SK-N-SH treated with all-trans-retinoic acid at 6 μM for 48 hours (cell line): Measurements from ENCODE around the gene WWTR1.
A peak's percentile ranks its signal among the peaks of the same experiment; 100 is the strongest.

Experiments
- ATAC-seq: fragments of 200-7000 bp; cut with Tn5 transposase; 3 replicates; pipeline ENCODE4 v1.9.1; 2020; ENCODE audit warnings: mild to moderate bottlenecking, moderate library complexity
- ARNTL ChIP-seq: fragments of 450-650 bp; formaldehyde crosslinking; IDR thresholded peaks from 2 replicates; pipeline ENCODE4 v1.5.0; 2020; ENCODE audit warnings: low read depth, mild to moderate bottlenecking, moderate library complexity, borderline replicate concordance
- BACH2 ChIP-seq: fragments of 250-450 bp; sonication (Bioruptor Pico); IDR thresholded peaks from 2 replicates; pipeline ENCODE4 v1.9.0; 2021; ENCODE audit warnings: mild to moderate bottlenecking, borderline replicate concordance
- CSDC2 ChIP-seq: fragments of 250-450 bp; sonication (Bioruptor Pico); IDR thresholded peaks from 2 replicates; pipeline ENCODE4 v1.5.0; 2020; ENCODE audit warnings: mild to moderate bottlenecking, moderate library complexity
- ESRRG ChIP-seq: fragments of 250-450 bp; sonication (Bioruptor Pico); IDR thresholded peaks from 2 replicates; pipeline ENCODE4 v1.6.1; 2021; ENCODE audit warnings: mild to moderate bottlenecking
- GLIS3 ChIP-seq: fragments of 250-450 bp; sonication (Bioruptor Pico); IDR thresholded peaks from 2 replicates; pipeline ENCODE4 v1.5.0; 2020; ENCODE audit warnings: mild to moderate bottlenecking, moderate library complexity
- ISL1 ChIP-seq: fragments of 250-450 bp; sonication (Bioruptor Pico); IDR thresholded peaks from 2 replicates; pipeline ENCODE4 v2.1.2; 2022; ENCODE audit warnings: mild to moderate bottlenecking, moderate library complexity
- OSR1 ChIP-seq: fragments of 250-450 bp; sonication (Bioruptor Pico); IDR thresholded peaks from 2 replicates; pipeline ENCODE4 v1.8.0; 2022; ENCODE audit warnings: moderate library complexity, mild to moderate bottlenecking, inconsistent platforms
- PPARA ChIP-seq: fragments of 250-450 bp; sonication (Bioruptor Pico); IDR thresholded peaks from 2 replicates; pipeline ENCODE4 v1.5.0; 2020; ENCODE audit warnings: mild to moderate bottlenecking, borderline replicate concordance
- RARB ChIP-seq: fragments of 250-450 bp; sonication (Bioruptor Pico); IDR thresholded peaks from 2 replicates; pipeline ENCODE4 v1.8.0; 2021; ENCODE audit warnings: mild to moderate bottlenecking, moderate library complexity
- SNAI2 ChIP-seq: fragments of 250-450 bp; sonication (Bioruptor Pico); IDR thresholded peaks from 2 replicates; pipeline ENCODE4 v1.5.0; 2020; ENCODE audit warnings: mild to moderate bottlenecking, moderate library complexity
- TCF4 ChIP-seq: fragments of 250-450 bp; sonication (Bioruptor Pico); IDR thresholded peaks from 2 replicates; pipeline ENCODE4 v1.8.0; 2021; ENCODE audit warnings: mild to moderate bottlenecking, moderate library complexity, borderline replicate concordance
- TOX ChIP-seq: fragments of 250-450 bp; sonication (Bioruptor Pico); IDR thresholded peaks from 2 replicates; pipeline ENCODE4 v1.8.0; 2021; ENCODE audit warnings: mild to moderate bottlenecking, moderate library complexity, borderline replicate concordance
- ZC3H10 ChIP-seq: fragments of 250-450 bp; sonication (Bioruptor Pico); IDR thresholded peaks from 2 replicates; pipeline ENCODE4 v1.5.1; 2021; ENCODE audit warnings: mild to moderate bottlenecking, moderate library complexity
- ZFP3 ChIP-seq: fragments of 250-450 bp; sonication (Bioruptor Pico); IDR thresholded peaks from 2 replicates; pipeline ENCODE4 v1.5.0; 2020; ENCODE audit warnings: mild to moderate bottlenecking, moderate library complexity
- ZFP30 ChIP-seq: fragments of 450-650 bp; formaldehyde crosslinking; IDR thresholded peaks from 2 replicates; pipeline ENCODE4 v1.5.0; 2022; ENCODE audit warnings: mild to moderate bottlenecking, moderate library complexity
- ZNF565 ChIP-seq: fragments of 450-650 bp; formaldehyde crosslinking; conservative IDR thresholded peaks from 2 replicates; pipeline ENCODE4 v1.5.0; 2020; ENCODE audit warnings: low read depth, mild to moderate bottlenecking, moderate library complexity
- ZNF70 ChIP-seq: fragments of 450-650 bp; formaldehyde crosslinking; IDR thresholded peaks from 2 replicates; pipeline ENCODE4 v1.5.0; 2020; ENCODE audit warnings: mild to moderate bottlenecking, moderate library complexity
- ZNF8 ChIP-seq: fragments of 450-650 bp; formaldehyde crosslinking; IDR thresholded peaks from 2 replicates; pipeline ENCODE4 v1.5.0; 2020; ENCODE audit warnings: mild to moderate bottlenecking, moderate library complexity
- TF ChIP-seq, protein P1 (sequence below): fragments of 250-450 bp; sonication (Bioruptor Pico); IDR thresholded peaks from 2 replicates; pipeline ENCODE4 v1.5.1; 2021; ENCODE audit warnings: mild to moderate bottlenecking, moderate library complexity
- TF ChIP-seq, protein P2 (sequence below): fragments of 250-450 bp; sonication (Bioruptor Pico); IDR thresholded peaks from 2 replicates; pipeline ENCODE4 v1.8.0; 2020; ENCODE audit warnings: mild to moderate bottlenecking, moderate library complexity, borderline replicate concordance
- TF ChIP-seq, protein P3 (sequence below): fragments of 250-450 bp; sonication (Bioruptor Pico); IDR thresholded peaks from 2 replicates; pipeline ENCODE4 v1.8.0; 2021; ENCODE audit warnings: low read depth, mild to moderate bottlenecking, moderate library complexity, borderline replicate concordance
- TF ChIP-seq, protein P4 (sequence below): fragments of 250-450 bp; sonication (Bioruptor Pico); IDR thresholded peaks from 2 replicates; pipeline ENCODE4 v1.5.1; 2020; ENCODE audit warnings: low read depth, mild to moderate bottlenecking, moderate library complexity
- TF ChIP-seq, protein P5 (sequence below): fragments of 250-450 bp; sonication (Bioruptor Pico); IDR thresholded peaks from 2 replicates; pipeline ENCODE4 v1.5.0; 2020; ENCODE audit warnings: mild to moderate bottlenecking, moderate library complexity

Gene WWTR1

GRCh38 chr3:149487598-149488197 lies 170.1 kb downstream of the WWTR1 start:
- 0 out of 3 replicates have a peak, but pooled peaks have one; percentile 36 for ATAC-seq
- TF ChIP-seq ZC3H10 (CRISPR knock-in tag) = no peak
- no peak for TF ChIP-seq ZNF565
- no peak for TF ChIP-seq PPARA
- TF ChIP-seq, protein P1, sequence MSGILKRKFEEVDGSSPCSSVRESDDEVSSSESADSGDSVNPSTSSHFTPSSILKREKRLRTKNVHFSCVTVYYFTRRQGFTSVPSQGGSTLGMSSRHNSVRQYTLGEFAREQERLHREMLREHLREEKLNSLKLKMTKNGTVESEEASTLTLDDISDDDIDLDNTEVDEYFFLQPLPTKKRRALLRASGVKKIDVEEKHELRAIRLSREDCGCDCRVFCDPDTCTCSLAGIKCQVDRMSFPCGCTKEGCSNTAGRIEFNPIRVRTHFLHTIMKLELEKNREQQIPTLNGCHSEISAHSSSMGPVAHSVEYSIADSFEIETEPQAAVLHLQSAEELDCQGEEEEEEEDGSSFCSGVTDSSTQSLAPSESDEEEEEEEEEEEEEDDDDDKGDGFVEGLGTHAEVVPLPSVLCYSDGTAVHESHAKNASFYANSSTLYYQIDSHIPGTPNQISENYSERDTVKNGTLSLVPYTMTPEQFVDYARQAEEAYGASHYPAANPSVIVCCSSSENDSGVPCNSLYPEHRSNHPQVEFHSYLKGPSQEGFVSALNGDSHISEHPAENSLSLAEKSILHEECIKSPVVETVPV (CRISPR knock-in tag) = no peak
- no peak for TF ChIP-seq ZNF8 (CRISPR knock-in tag)
- no peak for TF ChIP-seq TOX (CRISPR knock-in tag)
- no peak for TF ChIP-seq BACH2
- TF ChIP-seq OSR1 (CRISPR knock-in tag) = no peak
- TF ChIP-seq ESRRG = no peak
- TF ChIP-seq ISL1 (CRISPR knock-in tag) = no peak
- no peak for TF ChIP-seq SNAI2 (CRISPR knock-in tag)
- no peak for TF ChIP-seq RARB (CRISPR knock-in tag)
- TF ChIP-seq ZNF70 (CRISPR knock-in tag) = no peak
- TF ChIP-seq TCF4 (CRISPR knock-in tag) = no peak
- no peak for TF ChIP-seq ZFP3 (CRISPR knock-in tag)
- TF ChIP-seq, protein P2, sequence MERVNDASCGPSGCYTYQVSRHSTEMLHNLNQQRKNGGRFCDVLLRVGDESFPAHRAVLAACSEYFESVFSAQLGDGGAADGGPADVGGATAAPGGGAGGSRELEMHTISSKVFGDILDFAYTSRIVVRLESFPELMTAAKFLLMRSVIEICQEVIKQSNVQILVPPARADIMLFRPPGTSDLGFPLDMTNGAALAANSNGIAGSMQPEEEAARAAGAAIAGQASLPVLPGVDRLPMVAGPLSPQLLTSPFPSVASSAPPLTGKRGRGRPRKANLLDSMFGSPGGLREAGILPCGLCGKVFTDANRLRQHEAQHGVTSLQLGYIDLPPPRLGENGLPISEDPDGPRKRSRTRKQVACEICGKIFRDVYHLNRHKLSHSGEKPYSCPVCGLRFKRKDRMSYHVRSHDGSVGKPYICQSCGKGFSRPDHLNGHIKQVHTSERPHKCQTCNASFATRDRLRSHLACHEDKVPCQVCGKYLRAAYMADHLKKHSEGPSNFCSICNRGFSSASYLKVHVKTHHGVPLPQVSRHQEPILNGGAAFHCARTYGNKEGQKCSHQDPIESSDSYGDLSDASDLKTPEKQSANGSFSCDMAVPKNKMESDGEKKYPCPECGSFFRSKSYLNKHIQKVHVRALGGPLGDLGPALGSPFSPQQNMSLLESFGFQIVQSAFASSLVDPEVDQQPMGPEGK = no peak
- no peak for TF ChIP-seq GLIS3 (CRISPR knock-in tag)
- TF ChIP-seq CSDC2 (CRISPR knock-in tag) = no peak

DNA sequence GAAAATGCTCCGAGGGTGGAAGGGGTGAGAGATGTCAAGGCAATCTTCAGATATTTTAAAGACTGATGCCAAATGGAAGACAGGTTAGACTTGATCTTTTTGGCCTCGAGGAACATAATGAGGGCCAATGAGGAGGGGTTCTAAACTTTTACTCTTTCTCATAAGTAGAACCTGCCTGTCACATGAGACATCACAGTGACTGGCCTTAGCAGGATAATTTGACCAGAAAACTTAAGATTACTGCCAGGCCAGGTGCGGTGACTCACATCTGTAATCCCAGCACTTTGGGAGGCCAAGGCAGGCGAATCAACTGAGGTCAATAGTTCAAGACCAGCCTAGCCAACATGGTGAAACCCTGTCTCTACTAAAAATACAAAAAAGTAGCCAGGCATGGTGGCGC lies 171.1 kb downstream of the WWTR1 start:
- ATAC-seq = no peak
- TF ChIP-seq, protein P3, sequence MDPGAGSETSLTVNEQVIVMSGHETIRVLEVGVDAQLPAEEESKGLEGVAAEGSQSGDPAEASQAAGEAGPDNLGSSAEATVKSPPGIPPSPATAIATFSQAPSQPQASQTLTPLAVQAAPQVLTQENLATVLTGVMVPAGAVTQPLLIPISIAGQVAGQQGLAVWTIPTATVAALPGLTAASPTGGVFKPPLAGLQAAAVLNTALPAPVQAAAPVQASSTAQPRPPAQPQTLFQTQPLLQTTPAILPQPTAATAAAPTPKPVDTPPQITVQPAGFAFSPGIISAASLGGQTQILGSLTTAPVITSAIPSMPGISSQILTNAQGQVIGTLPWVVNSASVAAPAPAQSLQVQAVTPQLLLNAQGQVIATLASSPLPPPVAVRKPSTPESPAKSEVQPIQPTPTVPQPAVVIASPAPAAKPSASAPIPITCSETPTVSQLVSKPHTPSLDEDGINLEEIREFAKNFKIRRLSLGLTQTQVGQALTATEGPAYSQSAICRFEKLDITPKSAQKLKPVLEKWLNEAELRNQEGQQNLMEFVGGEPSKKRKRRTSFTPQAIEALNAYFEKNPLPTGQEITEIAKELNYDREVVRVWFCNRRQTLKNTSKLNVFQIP (CRISPR knock-in tag) = no peak
- TF ChIP-seq RARB (CRISPR knock-in tag) (no peak), TCF4 (CRISPR knock-in tag) (no peak), BACH2 (no peak), ZNF565 (no peak), ZNF70 (CRISPR knock-in tag) (no peak), SNAI2 (CRISPR knock-in tag) (no peak), OSR1 (CRISPR knock-in tag) (no peak), GLIS3 (CRISPR knock-in tag) (no peak), ARNTL (CRISPR knock-in tag) (no peak), ESRRG (no peak), ZC3H10 (CRISPR knock-in tag) (no peak), PPARA (no peak), TOX (CRISPR knock-in tag) (no peak), ISL1 (CRISPR knock-in tag) (no peak), CSDC2 (CRISPR knock-in tag) (no peak), ZFP30 (CRISPR knock-in tag) (no peak), ZNF8 (CRISPR knock-in tag) (no peak)
- TF ChIP-seq, protein P4, sequence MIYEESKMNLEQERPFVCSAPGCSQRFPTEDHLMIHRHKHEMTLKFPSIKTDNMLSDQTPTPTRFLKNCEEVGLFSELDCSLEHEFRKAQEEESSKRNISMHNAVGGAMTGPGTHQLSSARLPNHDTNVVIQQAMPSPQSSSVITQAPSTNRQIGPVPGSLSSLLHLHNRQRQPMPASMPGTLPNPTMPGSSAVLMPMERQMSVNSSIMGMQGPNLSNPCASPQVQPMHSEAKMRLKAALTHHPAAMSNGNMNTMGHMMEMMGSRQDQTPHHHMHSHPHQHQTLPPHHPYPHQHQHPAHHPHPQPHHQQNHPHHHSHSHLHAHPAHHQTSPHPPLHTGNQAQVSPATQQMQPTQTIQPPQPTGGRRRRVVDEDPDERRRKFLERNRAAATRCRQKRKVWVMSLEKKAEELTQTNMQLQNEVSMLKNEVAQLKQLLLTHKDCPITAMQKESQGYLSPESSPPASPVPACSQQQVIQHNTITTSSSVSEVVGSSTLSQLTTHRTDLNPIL (CRISPR knock-in tag) = no peak
- TF ChIP-seq, protein P5, sequence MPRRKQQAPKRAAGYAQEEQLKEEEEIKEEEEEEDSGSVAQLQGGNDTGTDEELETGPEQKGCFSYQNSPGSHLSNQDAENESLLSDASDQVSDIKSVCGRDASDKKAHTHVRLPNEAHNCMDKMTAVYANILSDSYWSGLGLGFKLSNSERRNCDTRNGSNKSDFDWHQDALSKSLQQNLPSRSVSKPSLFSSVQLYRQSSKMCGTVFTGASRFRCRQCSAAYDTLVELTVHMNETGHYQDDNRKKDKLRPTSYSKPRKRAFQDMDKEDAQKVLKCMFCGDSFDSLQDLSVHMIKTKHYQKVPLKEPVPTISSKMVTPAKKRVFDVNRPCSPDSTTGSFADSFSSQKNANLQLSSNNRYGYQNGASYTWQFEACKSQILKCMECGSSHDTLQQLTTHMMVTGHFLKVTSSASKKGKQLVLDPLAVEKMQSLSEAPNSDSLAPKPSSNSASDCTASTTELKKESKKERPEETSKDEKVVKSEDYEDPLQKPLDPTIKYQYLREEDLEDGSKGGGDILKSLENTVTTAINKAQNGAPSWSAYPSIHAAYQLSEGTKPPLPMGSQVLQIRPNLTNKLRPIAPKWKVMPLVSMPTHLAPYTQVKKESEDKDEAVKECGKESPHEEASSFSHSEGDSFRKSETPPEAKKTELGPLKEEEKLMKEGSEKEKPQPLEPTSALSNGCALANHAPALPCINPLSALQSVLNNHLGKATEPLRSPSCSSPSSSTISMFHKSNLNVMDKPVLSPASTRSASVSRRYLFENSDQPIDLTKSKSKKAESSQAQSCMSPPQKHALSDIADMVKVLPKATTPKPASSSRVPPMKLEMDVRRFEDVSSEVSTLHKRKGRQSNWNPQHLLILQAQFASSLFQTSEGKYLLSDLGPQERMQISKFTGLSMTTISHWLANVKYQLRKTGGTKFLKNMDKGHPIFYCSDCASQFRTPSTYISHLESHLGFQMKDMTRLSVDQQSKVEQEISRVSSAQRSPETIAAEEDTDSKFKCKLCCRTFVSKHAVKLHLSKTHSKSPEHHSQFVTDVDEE (CRISPR knock-in tag) = no peak
- TF ChIP-seq, all 23 proteins: peak for 0
